HCT116 (cell line): Measurements from ENCODE around the gene HNRNPA2B1. TPM values are rescaled to one million over a fixed set of nuclear protein-coding genes. Genes with fewer than 3 reads are reported as not detected.

ENCODE experiments used
- ATAC-seq: fragments of 200-7000 bp; cut with Tn5 transposase; 2 replicates; pipeline ENCODE4 v1.9.1; 2020; ENCODE audit warnings: mild to moderate bottlenecking, moderate library complexity
- BruUV-seq: library from RNA; stranded (reverse); fragments of 400-500 nt; replicated peaks from 2 replicates; lab custom pipeline; 2021; lab: Mats Ljungman, UMichigan
- CTCF ChIA-PET: fragments of 300-600 bp; sonication (Branson Sonifier 250); formaldehyde crosslinking; loops from one replicate; lab custom pipeline; 2021; ENCODE audit warnings: antibody characterized with exemption; lab: Charles Lee
- POLR2A ChIA-PET: fragments of 300-600, 350-600 bp; sonication (Branson Sonifier 250); formaldehyde crosslinking; loops from one replicate; lab custom pipeline; 2021; ENCODE audit warnings: antibody characterized with exemption; lab: Charles Lee
- RAD21 ChIA-PET, 2 experiments: fragments of 300-600 bp; sonication (Branson Sonifier 250); formaldehyde crosslinking; loops; one replicate each; lab custom pipeline; 2023; ENCODE audit warnings: low total read pairs in 2 of 2; ENCODE audit not compliant: uncharacterized antibody in 2 of 2, unreplicated experiment in 2 of 2, low non-redundant PET in 1 of 2; lab: Charles Lee
- DNase-seq: peaks from one replicate; pipeline ENCODE4 v3.0.0-alpha.2; 2010; ENCODE audit warnings: low read depth, low spot score
- H2AFZ ChIP-seq: fragments of 200-600 bp; shearing (Covaris generic), sonication (generic); 2 replicates; pipeline ENCODE4 v1.6.1; 2017; ENCODE audit warnings: low read depth, mixed run types, mixed read lengths, antibody characterized with exemption, low read length; ENCODE audit not compliant: poor library complexity, severe bottlenecking
- H3K27ac ChIP-seq: 2 replicates; pipeline ENCODE4 v1.5.1; 2012; ENCODE audit warnings: low read depth, low read length
- H3K27me3 ChIP-seq: fragments of 200-600 bp; sonication (generic); 2 replicates; pipeline ENCODE4 v1.6.1; 2016; ENCODE audit warnings: mixed run types, low read length, mixed read lengths; ENCODE audit not compliant: insufficient read depth
- H3K36me3 ChIP-seq, 2 experiments: fragments of 200-500 bp in 1 of 2; fragments of 200-600 bp in 1 of 2; sonication (Bioruptor generic) in 1 of 2; sonication (generic) in 1 of 2; 2 replicates each; pipeline versions ENCODE4 v1.5.1 to v1.6.1; 2014 to 2016; ENCODE audit warnings: low read length in 2 of 2, inconsistent platforms in 1 of 2, mixed read lengths in 1 of 2, mixed run types in 1 of 2; ENCODE audit not compliant: insufficient read depth in 2 of 2, control insufficient read depth in 1 of 2
- H3K4me1 ChIP-seq, 2 experiments: fragments of 200-600 bp in 1 of 2; sonication (generic) in 1 of 2; 2 replicates each; pipeline versions ENCODE4 v1.5.1 to v1.6.1; 2012 to 2017; ENCODE audit warnings: low read length in 2 of 2, inconsistent platforms in 1 of 2, mild to moderate bottlenecking in 1 of 2, mixed read lengths in 1 of 2, mixed run types in 1 of 2, moderate library complexity in 1 of 2; ENCODE audit not compliant: insufficient read depth in 2 of 2, control insufficient read depth in 1 of 2
- H3K4me2 ChIP-seq: fragments of 200-600 bp; sonication (generic); 2 replicates; pipeline ENCODE4 v1.6.1; 2017; ENCODE audit warnings: mixed run types, low read length, mixed read lengths
- H3K4me3 ChIP-seq, 2 experiments: fragments of 200-600 bp in 1 of 2; sonication (generic) in 1 of 2; replicated peaks in 1 of 2; 2 replicates each; pipeline ENCODE4 v1.5.1; 2011 to 2016; ENCODE audit warnings: low read length in 2 of 2, control low read depth in 1 of 2, low read depth in 1 of 2, mild to moderate bottlenecking in 1 of 2, mixed read lengths in 1 of 2, mixed run types in 1 of 2
- H3K79me2 ChIP-seq: fragments of 200-600 bp; sonication (generic); 2 replicates; pipeline ENCODE4 v1.6.1; 2017; ENCODE audit warnings: mild to moderate bottlenecking, mixed run types, low read length, moderate library complexity, mixed read lengths; ENCODE audit not compliant: insufficient read depth
- H3K9ac ChIP-seq: fragments of 200-600 bp; sonication (generic); 2 replicates; pipeline ENCODE4 v1.6.1; 2016; ENCODE audit warnings: low read length, mixed read lengths
- H3K9me2 ChIP-seq: fragments of 200-600 bp; sonication (generic), shearing (Covaris generic); 2 replicates; pipeline ENCODE4 v1.6.1; 2017; ENCODE audit warnings: mixed run types, mild to moderate bottlenecking, moderate library complexity; ENCODE audit not compliant: insufficient read depth
- H3K9me3 ChIP-seq, 2 experiments: fragments of 200-500 bp in 1 of 2; fragments of 200-600 bp in 1 of 2; sonication (Bioruptor generic) in 1 of 2; sonication (generic) in 1 of 2; 2 replicates each; pipeline ENCODE4 v1.6.1; 2014 to 2017; ENCODE audit warnings: low read length in 2 of 2, mixed read lengths in 2 of 2, inconsistent platforms in 1 of 2, low read depth in 1 of 2, mild to moderate bottlenecking in 1 of 2, mixed run types in 1 of 2, moderate library complexity in 1 of 2; ENCODE audit not compliant: control insufficient read depth in 1 of 2, insufficient read depth in 1 of 2
- H4K20me1 ChIP-seq: fragments of 200-600 bp; sonication (generic), shearing (Covaris generic); 2 replicates; pipeline ENCODE4 v1.6.1; 2017; ENCODE audit warnings: mixed run types, mild to moderate bottlenecking, moderate library complexity; ENCODE audit not compliant: insufficient read depth
- CBX3 ChIP-seq: IDR thresholded peaks from 2 replicates; pipeline ENCODE4 v1.6.1; 2012; ENCODE audit warnings: low read depth
- CEBPB ChIP-seq: IDR thresholded peaks from 2 replicates; pipeline ENCODE4 v1.6.1; 2012; ENCODE audit warnings: low read depth
- ELF1 ChIP-seq: IDR thresholded peaks from 2 replicates; pipeline ENCODE4 v1.6.1; 2012; ENCODE audit warnings: low read depth, borderline replicate concordance
- EZH2 ChIP-seq: fragments of 200-600 bp; sonication (generic); IDR thresholded peaks from 2 replicates; pipeline ENCODE4 v1.6.1; 2017; ENCODE audit warnings: antibody characterized with exemption, mixed run types
- EZH2phosphoT487 ChIP-seq: fragments of 200-600 bp; IDR thresholded peaks from 2 replicates; pipeline ENCODE4 v1.6.1; 2018; ENCODE audit warnings: antibody characterized with exemption, borderline replicate concordance
- JUND ChIP-seq: IDR thresholded peaks from 2 replicates; pipeline ENCODE4 v1.6.1; 2012
- POLR2A ChIP-seq: IDR thresholded peaks from 2 replicates; pipeline ENCODE4 v1.7.0; 2011; ENCODE audit warnings: borderline replicate concordance; ENCODE audit not compliant: insufficient read depth, insufficient read length; ENCODE audit errors: extremely low read depth
- RAD21 ChIP-seq: IDR thresholded peaks from 2 replicates; pipeline ENCODE4 v1.6.1; 2012; ENCODE audit warnings: low read depth, mild to moderate bottlenecking
- REST ChIP-seq: IDR thresholded peaks from 2 replicates; pipeline ENCODE4 v1.6.1; 2012; ENCODE audit warnings: low read depth
- SRF ChIP-seq: IDR thresholded peaks from 2 replicates; pipeline ENCODE4 v1.6.1; 2012; ENCODE audit warnings: low read depth
- TCF7L2 ChIP-seq: IDR thresholded peaks from 2 replicates; pipeline ENCODE4 v1.7.0; 2011; ENCODE audit warnings: borderline replicate concordance, inconsistent platforms; ENCODE audit not compliant: insufficient read depth, insufficient read length; ENCODE audit errors: extremely low read depth
- YY1 ChIP-seq: IDR thresholded peaks from 2 replicates; pipeline ENCODE4 v1.6.1; 2011; ENCODE audit warnings: low read length, low read depth, moderate library complexity, mild to moderate bottlenecking; ENCODE audit not compliant: insufficient replicate concordance; ENCODE audit errors: extremely low read depth
- ZBTB33 ChIP-seq: IDR thresholded peaks from 2 replicates; pipeline ENCODE4 v1.6.1; 2011; ENCODE audit warnings: mild to moderate bottlenecking, low read length, moderate library complexity; ENCODE audit not compliant: insufficient replicate concordance; ENCODE audit errors: extremely low read depth
- intact Hi-C: fragments of 100-400 bp; cut with micrococcal nuclease; formaldehyde crosslinking; loops from 2 replicates; pipeline ENCODE4 v1.10.0; 2022
- total RNA-seq: library from RNA; stranded (reverse); gene quantifications from one replicate; pipeline ENCODE4 v1.2.1, GENCODE V29; 2021; ENCODE audit not compliant: unreplicated experiment

Gene HNRNPA2B1
- total RNA-seq, 1 experiment from 2014 or later, result 870 TPM

- Histone ChIP-seq H3K9ac (no peak overlapping the region), H3K27me3 (no peaks in the 10 kb centered on the region), H3K36me3 (no peaks in the 10 kb centered on the region), H2AFZ (no peak overlapping the region), H3K4me2 (no peak overlapping the region), H3K4me1 (no peaks in the 10 kb centered on the region), H3K9me3 (no peaks in the 10 kb centered on the region), H4K20me1 (peaks cover 1% of the 10 kb centered on the region; the same call in 1 of the 2 replicates), H3K79me2 (no peaks in the 10 kb centered on the region), H3K4me3 (no peak overlapping the region), H3K9me2 (no peaks in the 10 kb centered on the region), H3K27ac (no peak overlapping the region)
- POLR2A ChIA-PET, result interaction anchor here (1.0 to 1.4 kb wide), 3 partner anchors 10 to 20 kb away, joined by 3 to 4 read pairs (median 4); no protein-coding TSS in a partner anchor
- ATAC-seq, result no peak
- no TSS peak for BruUV-seq
- DNase-seq, result no peak
- intact Hi-C loops, result loop anchor here (5.0 kb wide), 1 partner anchor 88 kb away; no protein-coding TSS in a partner anchor
- TF ChIP-seq JUND (0 out of 2 replicates have a peak, but pooled peaks have one; percentile 6), CBX3 (no peak)
- CTCF ChIA-PET, result interaction anchor here (1.3 to 3.8 kb wide), 2 partner anchors 89 to 287 kb away, joined by 4 to 16 read pairs; no protein-coding TSS in a partner anchor
- RAD21 ChIA-PET, result no interaction called here
Observed at GRCh38 chr7:26179826-26180497, 20.6 kb downstream of the HNRNPA2B1 start.

GRCh38 chr7:26179422-26179821, 21.1 kb downstream of the HNRNPA2B1 start:
- Histone ChIP-seq H3K9me3 (no peaks in the 10 kb centered on the region), H3K9ac (no peak overlapping the region), H3K4me2 (no peak overlapping the region), H3K4me3 (no peak overlapping the region), H3K4me1 (no peaks in the 10 kb centered on the region), H2AFZ (no peak overlapping the region), H3K9me2 (no peaks in the 10 kb centered on the region), H3K36me3 (no peaks in the 10 kb centered on the region), H3K79me2 (no peaks in the 10 kb centered on the region), H3K27ac (no peak overlapping the region), H3K27me3 (no peaks in the 10 kb centered on the region), H4K20me1 (no peaks in the 10 kb centered on the region)
- ChIA-PET CTCF (interaction anchor here (1.3 kb wide), 1 partner anchor 287 kb away, joined by 4 read pairs; no protein-coding TSS in a partner anchor), POLR2A (interaction anchor here (1.0 to 1.4 kb wide), 2 partner anchors 9 to 21 kb away, joined by 4 read pairs; no protein-coding TSS in a partner anchor), RAD21 (no interaction called here)
- BruUV-seq, result no TSS peak
- ATAC-seq, result no peak
- DNase-seq, result no peak
- intact Hi-C loops, result no loop called here
- TF ChIP-seq POLR2A (no peak), ZBTB33 (no peak), JUND (no peak), CEBPB (no peak), REST (no peak), RAD21 (no peak), ELF1 (no peak), YY1 (no peak), EZH2 (no peak), TCF7L2 (no peak), EZH2phosphoT487 (no peak), SRF (no peak)
